Prostate gland (tissue), 2 donors: Measurements from ENCODE around the gene FRMD3.

Experiments
- CTCF ChIP-seq, 4 experiments: fragments of 200-600 bp in 2 of 4; fragments of 450-650 bp in 2 of 4; sonication (generic) in 2 of 4; IDR thresholded peaks; 1 replicate in 3 of 4; 2 replicates in 1 of 4; pipeline ENCODE4 v1.5.1; 2016 to 2019; ENCODE audit warnings: antibody characterized with exemption in 4 of 4, mild to moderate bottlenecking in 2 of 4, moderate library complexity in 2 of 4
- POLR2A ChIP-seq: fragments of 450-650 bp; IDR thresholded peaks from one replicate; pipeline ENCODE4 v1.6.1; 2016; ENCODE audit warnings: antibody characterized with exemption, mild to moderate bottlenecking
- POLR2AphosphoS5 ChIP-seq: sonication (generic); formaldehyde crosslinking; IDR thresholded peaks from one replicate; pipeline ENCODE4 v1.6.1; 2017; ENCODE audit warnings: antibody characterized with exemption

DNA sequence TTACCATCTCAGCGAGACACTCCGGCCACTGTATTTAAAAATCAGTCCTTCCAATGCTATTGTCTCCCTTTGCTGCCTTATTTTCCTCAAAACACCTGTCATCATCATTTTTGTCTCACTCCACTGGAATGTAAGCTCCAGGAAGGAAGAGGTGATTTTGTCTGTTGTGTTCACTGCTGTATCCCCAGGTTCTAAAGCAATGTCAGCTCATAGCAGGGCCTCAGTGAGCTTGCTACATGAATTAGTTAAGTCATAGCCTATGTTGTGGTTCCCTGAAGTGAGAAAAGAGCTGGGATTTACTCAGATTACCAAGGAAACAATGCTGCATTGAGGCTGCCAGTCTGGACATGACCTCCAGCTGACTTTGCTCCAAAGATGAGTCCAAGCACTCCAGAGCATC lies 337.7 kb downstream of the FRMD3 start:
- no peak for TF ChIP-seq CTCF (IDR thresholded peaks at IDR 0.05)
- TF ChIP-seq POLR2A, result no peak
- TF ChIP-seq POLR2AphosphoS5, result no peak
